Neural cell (in vitro differentiated cells): ENCODE results near the gene OR5AL1.

ENCODE experiments used
- CTCF ChIP-seq: fragments of 450-650 bp; IDR thresholded peaks from 2 replicates; pipeline ENCODE4 v1.5.1; 2014; ENCODE audit warnings: antibody characterized with exemption, mild to moderate bottlenecking, moderate library complexity; ENCODE audit not compliant: poor library complexity, severe bottlenecking
- EP300 ChIP-seq: fragments of 450-650 bp; conservative IDR thresholded peaks from 2 replicates; pipeline ENCODE4 v1.6.1; 2014; ENCODE audit warnings: antibody characterized with exemption, mild to moderate bottlenecking, moderate library complexity; ENCODE audit not compliant: poor library complexity, severe bottlenecking
- EZH2 ChIP-seq: fragments of 200-600, 300-800 bp; shearing (Covaris generic), sonication (generic); IDR thresholded peaks from 2 replicates; pipeline ENCODE4 v1.6.1; 2014; ENCODE audit warnings: antibody characterized with exemption, low read length, borderline replicate concordance, mild to moderate bottlenecking; ENCODE audit not compliant: insufficient read depth, poor library complexity, severe bottlenecking
- POLR2AphosphoS5 ChIP-seq: IDR thresholded peaks from 2 replicates; pipeline ENCODE4 v1.6.1; 2012
- REST ChIP-seq: IDR thresholded peaks from 2 replicates; pipeline ENCODE4 v1.6.1; 2012; ENCODE audit warnings: borderline replicate concordance
- SMC3 ChIP-seq: fragments of 450-650 bp; conservative IDR thresholded peaks from 2 replicates; pipeline ENCODE4 v1.6.1; 2014; ENCODE audit warnings: antibody characterized with exemption, mild to moderate bottlenecking, moderate library complexity; ENCODE audit not compliant: poor library complexity
- TAF1 ChIP-seq: IDR thresholded peaks from 2 replicates; pipeline ENCODE4 v1.6.1; 2012; ENCODE audit warnings: low read depth

GRCh38 chr11:56404393-56404792 is 8.1 kb upstream of the OR5AL1 start:
- TF ChIP-seq CTCF (no peak), EZH2 (no peak), EP300 (no peak), POLR2AphosphoS5 (no peak), SMC3 (no peak), REST (no peak), TAF1 (no peak)
